Astrocyte of the hippocampus (primary cell): ENCODE results near the gene LMNA.
"Not testable (repeated sequence)": the region's sequence is repeated elsewhere in the genome, so short reads cannot be mapped to it uniquely, and the experiment has no call there.

Source experiments
- DNase-seq: peaks from one replicate; pipeline ENCODE4 v3.0.0; 2011; ENCODE audit warnings: low read depth, low spot score

LMNA gene

GRCh38 chr1:156104861-156105832, 9.4 kb upstream of the LMNA start:
- DNase-seq, result no peak

- peak; percentile 71 for DNase-seq
Observed at GRCh38 chr1:156106624-156107488, 7.7 kb upstream of the LMNA start.

GRCh38 chr1:156108057-156108456, 6.5 kb upstream of the LMNA start:
- DNase-seq, result no peak

DNA sequence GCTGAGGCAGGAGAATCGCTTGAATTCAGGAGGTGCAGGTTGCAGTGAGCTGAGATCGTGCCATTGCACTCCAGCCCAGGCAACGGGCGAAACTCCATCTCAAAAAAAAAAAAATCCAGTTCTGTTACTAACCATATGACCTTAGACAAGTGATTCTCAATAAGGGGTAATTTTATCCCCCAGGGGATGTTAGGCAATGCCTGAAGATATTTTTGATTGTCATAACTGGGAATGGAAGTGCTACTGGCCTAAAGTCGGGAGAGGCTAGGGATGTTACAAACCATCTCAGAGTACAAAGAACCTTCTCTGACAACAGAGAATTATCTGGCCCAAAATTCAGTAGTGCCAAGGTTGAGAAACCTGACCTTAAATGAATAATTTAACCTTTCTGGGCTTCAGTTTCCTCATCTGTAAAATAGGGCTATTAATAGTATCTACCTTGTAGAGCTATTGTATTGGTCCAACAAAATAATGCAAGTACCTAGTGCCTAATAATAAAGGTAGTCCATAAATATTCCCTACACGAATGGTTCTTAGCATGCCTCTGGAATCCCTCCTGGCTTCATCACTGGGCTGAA, 5.8 kb upstream of the LMNA start:
- DNase-seq, result no peak

GRCh38 chr1:156110252-156110651, 4.3 kb upstream of the LMNA start:
- no peak for DNase-seq

DNA sequence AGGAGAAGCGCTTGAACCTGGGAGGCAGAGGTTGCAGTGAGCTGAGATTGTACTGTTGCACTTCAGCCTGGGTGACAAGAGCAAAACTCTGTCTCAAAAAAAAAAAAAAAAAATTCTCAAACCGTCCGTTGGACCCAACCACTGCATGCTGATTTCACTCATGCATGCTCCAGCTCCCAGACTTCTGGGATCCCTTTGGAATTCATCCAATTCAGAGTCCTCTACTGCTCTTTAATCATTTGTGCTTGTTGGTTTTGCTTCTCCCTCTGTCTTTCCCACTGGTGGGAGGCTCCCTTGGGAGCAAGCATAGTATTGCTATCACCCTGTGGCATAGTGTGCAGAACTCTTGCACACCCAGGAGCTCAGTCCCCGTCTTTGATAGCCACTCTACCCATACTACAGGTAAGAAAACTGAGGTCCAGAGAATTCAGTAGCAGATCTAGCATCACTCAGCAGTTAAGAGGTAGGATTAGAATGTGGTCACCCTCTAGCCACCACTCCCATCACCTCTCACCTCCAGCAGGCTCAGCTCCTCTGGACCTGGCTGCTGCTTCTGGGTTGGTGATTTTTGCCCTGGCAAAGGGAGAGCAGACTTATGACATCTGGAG, 3.1 kb upstream of the LMNA start:
- DNase-seq, result no peak

DNA sequence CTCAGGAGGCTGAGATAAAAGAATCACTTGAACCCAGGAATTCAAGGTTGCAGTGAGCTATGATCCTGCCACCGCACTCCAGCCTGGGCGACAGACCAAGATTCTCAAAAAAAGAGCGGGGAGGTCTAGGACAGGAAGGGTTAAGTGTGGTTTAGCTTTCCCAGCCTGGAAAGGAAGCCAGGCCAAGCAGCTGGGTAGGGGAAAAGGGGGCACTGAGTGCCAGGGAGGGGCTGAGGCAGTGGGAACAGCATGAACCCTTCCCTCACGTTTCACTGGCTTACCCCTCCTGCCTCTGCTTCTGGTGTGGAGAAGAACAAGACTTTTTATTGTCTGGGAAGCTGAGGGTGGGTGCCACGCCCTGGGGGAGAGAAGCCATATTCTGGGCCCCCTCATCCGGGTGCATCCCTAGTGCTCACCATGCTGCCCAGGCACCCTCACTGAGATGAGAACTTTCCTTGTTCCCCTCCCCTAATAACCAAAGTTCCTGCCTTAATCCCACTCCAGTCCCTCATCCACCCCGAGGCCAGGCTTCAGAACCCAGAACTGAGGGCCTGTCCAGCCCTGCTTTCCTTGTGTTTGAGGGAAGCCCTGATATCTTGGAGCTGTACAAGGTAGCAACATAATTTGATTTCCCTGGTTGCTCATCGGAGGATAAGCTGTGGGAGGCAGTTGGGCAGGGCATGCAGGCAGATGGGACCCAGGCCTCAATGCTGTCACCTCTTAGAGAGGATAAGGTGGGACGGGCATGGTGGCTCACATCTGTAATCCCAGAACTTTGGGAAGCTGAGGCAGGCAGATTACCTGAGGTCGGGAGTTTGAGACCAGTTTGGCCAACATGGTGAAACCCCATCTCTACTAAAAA, 2.0 kb upstream of the LMNA start:
- peak; percentile 51 for DNase-seq

- peak; percentile 52 for DNase-seq
Observed at GRCh38 chr1:156113282-156113950, 1.1 kb upstream of the LMNA start.

GRCh38 chr1:156114919-156115513, 505 bp downstream of the LMNA start:
- peak; percentile 56 for DNase-seq

DNA sequence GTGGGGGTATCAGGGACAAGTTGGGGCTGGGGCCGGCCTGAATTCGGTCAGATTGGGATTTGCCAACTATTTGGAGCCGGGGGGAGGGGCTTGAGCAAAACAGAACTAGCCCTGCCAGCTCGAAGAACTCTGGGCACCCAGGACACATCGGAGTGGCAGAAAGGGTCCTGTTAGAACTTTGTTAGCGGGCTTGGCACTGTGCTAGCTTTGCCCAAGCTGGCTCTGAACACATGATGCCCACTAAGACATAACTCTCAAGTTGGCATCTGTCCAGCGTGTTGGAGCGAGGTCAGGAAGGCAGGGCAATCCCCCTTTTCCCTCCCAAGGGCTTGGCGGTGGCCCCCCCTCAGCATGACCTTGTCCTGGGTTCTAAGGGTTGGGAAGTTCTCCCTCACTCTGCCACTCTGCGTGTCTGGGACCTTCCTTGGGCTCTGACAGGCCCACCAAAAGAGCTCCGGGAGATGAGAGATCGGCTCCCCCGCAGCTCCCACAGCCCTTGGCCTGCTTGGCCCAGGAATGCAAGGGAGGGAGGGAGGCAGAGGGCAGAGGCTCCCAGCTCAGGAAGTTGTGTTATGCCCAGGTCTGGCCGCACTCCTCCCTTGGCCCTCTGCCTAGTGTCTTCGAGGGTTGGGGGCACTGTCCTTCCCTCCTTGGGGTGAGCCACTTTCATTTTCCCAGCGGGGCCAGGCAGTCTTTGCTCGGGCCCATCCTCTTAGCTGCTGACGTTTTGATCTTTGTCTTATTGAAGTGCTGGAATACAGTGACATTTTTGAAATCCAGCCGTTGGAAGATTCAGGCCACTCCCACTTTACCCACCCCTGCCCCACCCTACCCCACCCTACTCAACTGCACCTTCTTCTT, 1.2 kb downstream of the LMNA start:
- DNase-seq, result peak; percentile 82

DNA sequence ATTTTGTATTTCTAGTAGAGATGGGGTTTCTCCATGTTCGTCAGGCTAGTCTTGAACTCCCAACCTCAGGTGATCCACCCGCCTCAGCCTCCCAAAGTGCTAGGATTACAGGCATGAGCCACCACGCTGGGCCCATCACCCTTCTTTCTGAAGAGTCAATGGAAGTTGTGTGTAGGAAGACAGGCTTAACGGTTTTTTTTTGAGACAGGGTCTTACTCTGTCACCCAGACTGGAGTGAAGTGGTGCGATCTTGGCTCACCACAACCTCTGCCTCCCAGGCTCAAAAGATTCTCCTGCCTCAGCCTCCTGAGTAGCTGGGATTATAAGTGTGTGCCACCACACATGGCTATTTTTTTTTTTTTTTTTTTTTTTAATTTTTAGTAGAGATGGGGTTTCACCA, 2.2 kb downstream of the LMNA start:
- DNase-seq, result not testable (repeated sequence)

DNA sequence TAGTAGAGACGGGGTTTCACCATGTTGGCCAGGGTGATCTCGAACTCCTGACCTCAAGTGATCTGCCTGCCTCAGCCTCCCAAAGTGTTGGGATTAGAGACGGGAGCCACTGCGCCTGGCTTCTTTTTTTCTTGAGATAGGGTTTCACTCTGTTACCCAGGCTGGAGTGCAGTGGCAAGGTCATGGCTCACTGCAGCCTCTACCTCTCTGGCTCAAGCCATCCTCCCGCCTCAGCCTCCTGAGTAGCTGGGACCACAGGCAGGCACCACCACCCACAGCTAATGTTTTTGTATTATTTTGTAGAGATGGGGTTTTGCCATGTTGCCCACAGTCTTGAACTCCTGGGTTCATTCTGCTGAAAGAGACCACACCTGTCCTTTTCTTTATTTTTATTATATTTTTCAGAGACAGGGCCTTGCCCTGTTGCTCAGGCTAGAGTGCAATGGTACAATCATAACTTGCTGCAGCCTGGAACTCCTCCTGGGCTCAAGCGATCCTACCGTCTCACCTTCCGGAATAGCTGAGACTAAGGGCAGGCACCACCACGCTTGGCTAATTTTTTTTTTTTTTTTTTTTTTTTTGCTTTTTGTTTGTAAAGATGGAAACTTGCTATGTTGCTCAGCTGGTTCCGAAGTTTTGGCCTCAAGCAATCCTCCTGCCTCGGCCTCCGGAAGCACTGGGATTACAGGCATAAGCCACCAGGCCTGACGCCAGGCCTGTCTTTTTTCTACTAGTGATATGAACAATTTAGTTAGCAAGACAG, 3.1 kb downstream of the LMNA start:
- DNase-seq, result no peak

- no peak for DNase-seq
Observed at GRCh38 chr1:156118177-156118868, 3.8 kb downstream of the LMNA start.

DNA sequence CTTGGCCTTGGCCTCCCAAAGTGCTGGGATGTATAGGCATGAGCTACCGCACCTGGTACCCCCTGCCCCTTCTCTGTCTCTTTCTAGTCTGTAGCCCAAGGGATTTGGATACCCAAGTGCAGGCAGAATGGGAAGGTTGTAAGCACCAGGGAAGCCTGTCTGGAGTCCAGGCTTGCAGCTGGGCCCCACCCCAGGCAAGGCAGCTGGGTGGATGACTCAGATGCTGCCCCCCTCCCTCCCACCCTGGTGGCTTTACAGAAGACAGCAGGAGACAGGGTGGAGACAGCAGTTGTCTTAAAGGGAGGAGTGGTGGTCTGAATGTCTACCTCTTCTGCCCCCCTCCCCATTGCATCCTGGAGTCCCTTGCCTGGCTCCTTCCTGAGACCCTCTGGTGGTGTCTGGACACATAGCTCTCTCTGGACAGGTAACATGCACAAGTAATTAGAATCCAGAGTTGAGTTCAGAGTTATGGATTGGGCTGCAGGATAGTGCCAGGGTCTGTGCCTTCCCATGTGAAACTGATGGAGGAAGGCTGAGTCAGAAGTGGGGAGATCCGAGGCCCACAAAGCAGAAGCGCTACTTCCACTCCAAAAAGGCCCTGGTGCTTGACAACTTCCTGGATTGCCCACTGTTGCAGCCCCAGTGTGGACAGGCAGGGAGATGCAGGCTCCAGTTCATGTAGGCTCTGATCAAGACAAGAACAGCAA, 5.1 kb downstream of the LMNA start:
- DNase-seq, result peak; percentile 74

- no peak for DNase-seq
Observed at GRCh38 chr1:156120318-156120717, 5.8 kb downstream of the LMNA start.

- not testable (repeated sequence) for DNase-seq
Observed at GRCh38 chr1:156121005-156121404, 6.5 kb downstream of the LMNA start.

DNA sequence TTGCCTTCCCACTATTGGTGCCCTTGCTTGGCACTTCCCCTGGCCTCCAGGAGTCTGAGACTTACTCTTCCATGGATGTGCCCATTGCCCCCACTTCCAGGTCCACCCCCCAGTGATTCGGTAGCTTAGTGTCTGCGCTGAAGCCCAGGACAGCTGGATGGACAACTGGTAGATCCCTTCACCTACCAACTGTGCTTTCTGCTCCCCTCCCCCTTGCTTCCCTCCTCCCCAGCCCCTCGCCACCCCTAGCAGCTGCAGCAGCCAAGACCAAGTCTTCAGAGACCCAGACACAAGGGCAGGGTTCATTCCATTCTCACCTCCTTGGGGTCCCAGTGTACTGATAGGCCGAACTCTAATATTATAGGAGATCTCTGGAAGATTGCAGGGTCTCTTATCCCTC, 6.9 kb downstream of the LMNA start:
- DNase-seq, result no peak
